SU-DHL-6 (cell line): Measurements from ENCODE around the gene NUDT13.

Experiments used
- EZH2phosphoT487 ChIP-seq: fragments of 200-600 bp; sonication (generic), shearing (Covaris generic); conservative IDR thresholded peaks from 2 replicates; pipeline ENCODE4 v1.6.1; 2018; ENCODE audit warnings: mild to moderate bottlenecking, antibody characterized with exemption, low read length, moderate library complexity, mixed read lengths
- TF ChIP-seq, protein P1 (sequence below): fragments of 200-600 bp; sonication (generic); IDR thresholded peaks from one replicate; pipeline ENCODE4 v1.5.1; 2017; ENCODE audit warnings: antibody characterized with exemption, mild to moderate bottlenecking, low read length, moderate library complexity; ENCODE audit not compliant: insufficient read depth, poor library complexity, severe bottlenecking

DNA sequence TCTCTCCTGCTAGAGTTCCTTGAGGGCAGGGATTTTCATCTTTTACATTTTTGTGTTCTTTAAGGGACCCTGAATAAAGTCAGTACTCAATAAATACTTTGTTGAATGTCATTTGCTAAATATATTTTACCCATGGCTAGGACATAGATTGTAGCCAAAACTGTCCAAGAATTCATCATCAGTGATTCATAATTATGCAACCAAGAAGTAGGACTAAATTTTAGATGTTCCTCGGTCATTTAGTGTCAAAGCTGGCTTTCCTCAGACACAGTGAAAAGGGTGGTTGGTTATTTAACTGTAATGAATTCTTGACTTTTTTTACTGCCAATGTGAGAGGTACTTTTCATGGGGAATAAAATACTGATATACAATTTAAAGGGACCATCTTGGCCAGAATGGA lies 3.3 kb downstream of the NUDT13 start:
- TF ChIP-seq, protein P1, sequence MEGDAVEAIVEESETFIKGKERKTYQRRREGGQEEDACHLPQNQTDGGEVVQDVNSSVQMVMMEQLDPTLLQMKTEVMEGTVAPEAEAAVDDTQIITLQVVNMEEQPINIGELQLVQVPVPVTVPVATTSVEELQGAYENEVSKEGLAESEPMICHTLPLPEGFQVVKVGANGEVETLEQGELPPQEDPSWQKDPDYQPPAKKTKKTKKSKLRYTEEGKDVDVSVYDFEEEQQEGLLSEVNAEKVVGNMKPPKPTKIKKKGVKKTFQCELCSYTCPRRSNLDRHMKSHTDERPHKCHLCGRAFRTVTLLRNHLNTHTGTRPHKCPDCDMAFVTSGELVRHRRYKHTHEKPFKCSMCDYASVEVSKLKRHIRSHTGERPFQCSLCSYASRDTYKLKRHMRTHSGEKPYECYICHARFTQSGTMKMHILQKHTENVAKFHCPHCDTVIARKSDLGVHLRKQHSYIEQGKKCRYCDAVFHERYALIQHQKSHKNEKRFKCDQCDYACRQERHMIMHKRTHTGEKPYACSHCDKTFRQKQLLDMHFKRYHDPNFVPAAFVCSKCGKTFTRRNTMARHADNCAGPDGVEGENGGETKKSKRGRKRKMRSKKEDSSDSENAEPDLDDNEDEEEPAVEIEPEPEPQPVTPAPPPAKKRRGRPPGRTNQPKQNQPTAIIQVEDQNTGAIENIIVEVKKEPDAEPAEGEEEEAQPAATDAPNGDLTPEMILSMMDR, result no peak
- no peak for TF ChIP-seq EZH2phosphoT487
